CD4-positive, CD25-positive, alpha-beta regulatory T cell (primary cell): ENCODE measurements around the gene SLC25A28. TPM values are rescaled to one million over a fixed set of nuclear protein-coding genes. Genes with fewer than 3 reads are reported as not detected.
A peak's percentile ranks its signal among the peaks of the same experiment; 100 is the strongest.
"Not testable (repeated sequence)": the region's sequence is repeated elsewhere in the genome, so short reads cannot be mapped to it uniquely, and the experiment has no call there.

Experiments used
- ATAC-seq, 2 donors: fragments of 150-1000 bp; cut with Tn5 transposase; one replicate each; pipeline ENCODE4 v1.10.0; 2021; ENCODE audit warnings: low read depth in 2 of 2, moderate number of reproducible peaks in 2 of 2, moderate library complexity in 1 of 2
- DNase-seq, 3 donors: peaks; one replicate each; pipeline versions ENCODE4 v3.0.0 to v3.0.0-alpha.2; 2012 to 2022; ENCODE audit warnings: mixed read lengths in 1 of 3
- H3K27ac ChIP-seq: one replicate; pipeline ENCODE4 v1.7.0; 2013; ENCODE audit warnings: mild to moderate bottlenecking, low read length; ENCODE audit not compliant: insufficient read depth, poor library complexity, severe bottlenecking
- H3K27me3 ChIP-seq: one replicate; pipeline ENCODE4 v1.7.0; 2013; ENCODE audit warnings: low read length; ENCODE audit not compliant: control insufficient read depth, insufficient read depth
- H3K36me3 ChIP-seq: one replicate; pipeline ENCODE4 v1.7.0; 2013; ENCODE audit warnings: mild to moderate bottlenecking, low read length, moderate library complexity; ENCODE audit not compliant: control insufficient read depth, insufficient read depth
- H3K4me1 ChIP-seq: 2 replicates; pipeline ENCODE4 v1.7.0; 2013; ENCODE audit warnings: mild to moderate bottlenecking, low read length; ENCODE audit not compliant: insufficient read depth, control insufficient read depth, poor library complexity, severe bottlenecking
- H3K4me3 ChIP-seq: one replicate; pipeline ENCODE4 v1.7.0; 2013; ENCODE audit warnings: low read depth, mild to moderate bottlenecking, low read length, moderate library complexity
- H3K9me3 ChIP-seq, 2 experiments: 1 replicate in 1 of 2; 2 replicates in 1 of 2; pipeline ENCODE4 v1.7.0; 2013; ENCODE audit warnings: low read length in 2 of 2, mild to moderate bottlenecking in 1 of 2, moderate library complexity in 1 of 2; ENCODE audit not compliant: control insufficient read depth in 2 of 2
- H3K27ac Mint-ChIP-seq, 3 donors: one replicate each; pipeline ENCODE4 v1.8.0; 2020 to 2022; ENCODE audit warnings: mild to moderate bottlenecking in 3 of 3, mixed read lengths in 3 of 3, moderate library complexity in 2 of 3
- H3K27me3 Mint-ChIP-seq: one replicate; pipeline ENCODE4 v1.8.0; 2022; ENCODE audit warnings: mild to moderate bottlenecking, mixed read lengths
- H3K36me3 Mint-ChIP-seq: one replicate; pipeline ENCODE4 v1.8.0; 2020; ENCODE audit warnings: mixed read lengths
- H3K4me1 Mint-ChIP-seq, 4 donors: one replicate each; pipeline ENCODE4 v1.8.0; 2020 to 2022; ENCODE audit warnings: mixed read lengths in 4 of 4, mild to moderate bottlenecking in 1 of 4
- H3K4me3 Mint-ChIP-seq, 4 donors: one replicate each; pipeline ENCODE4 v1.8.0; 2020 to 2022; ENCODE audit warnings: mild to moderate bottlenecking in 4 of 4, mixed read lengths in 4 of 4, moderate library complexity in 3 of 4
- H3K9me3 Mint-ChIP-seq, 7 donors: one replicate each; pipeline ENCODE4 v1.8.0; 2020 to 2022; ENCODE audit warnings: mixed read lengths in 7 of 7, mild to moderate bottlenecking in 3 of 7, moderate library complexity in 2 of 7
- polyA plus RNA-seq, 4 donors: library from polyadenylated mRNA; unstranded; fragments of 300-500 nt; fragmentation: Illumina TruSeq; gene quantifications; one replicate each; pipeline ENCODE4 v1.2.3, GENCODE V29; 2021
- total RNA-seq: library from RNA; stranded (reverse); gene quantifications from one replicate; pipeline ENCODE4 v1.2.3, GENCODE V29; 2022

SLC25A28 gene
- total and polyA plus RNA-seq, 5 donors from 2014 or later, result 18.6 to 94.7 (median 22.9) TPM

- Histone ChIP-seq H3K4me1 (no peaks in the 10 kb centered on the region), H3K36me3 (no peaks in the 10 kb centered on the region), H3K9me3 (no peaks in the 10 kb centered on the region), H3K27me3 (peaks cover 23% of the 10 kb centered on the region), H3K4me3 (no peak overlapping the region), H3K27ac (no peak overlapping the region)
- H3K9me3 Mint-ChIP-seq, result peaks cover 0 to 4% (median 0%) of the 10 kb centered on the region in 7 donors
- no peak overlapping the region for H3K4me3 Mint-ChIP-seq
- H3K36me3 Mint-ChIP-seq, result no peaks in the 10 kb centered on the region
- no peak for ATAC-seq
- DNase-seq, result no peak
- no peak overlapping the region for H3K27ac Mint-ChIP-seq
- peaks cover 51% of the 10 kb centered on the region for H3K27me3 Mint-ChIP-seq
- no peaks in the 10 kb centered on the region for H3K4me1 Mint-ChIP-seq
These were observed 27.4 kb upstream of the SLC25A28 start for GRCh38 chr10:99647601-99648151.

GRCh38 chr10:99633832-99634231 is 13.6 kb upstream of the SLC25A28 start:
- Histone ChIP-seq H3K4me1 (no peaks in the 10 kb centered on the region), H3K27me3 (peaks cover 6% of the 10 kb centered on the region), H3K9me3 (no peaks in the 10 kb centered on the region), H3K4me3 (no peak overlapping the region), H3K36me3 (no peaks in the 10 kb centered on the region), H3K27ac (no peak overlapping the region)
- no peak overlapping the region for H3K27ac Mint-ChIP-seq
- H3K9me3 Mint-ChIP-seq, result peaks cover 0 to 3% (median 0%) of the 10 kb centered on the region in 7 donors
- no peaks in the 10 kb centered on the region for H3K36me3 Mint-ChIP-seq
- no peak for DNase-seq
- H3K4me3 Mint-ChIP-seq, result no peak overlapping the region
- ATAC-seq, result no peak
- H3K4me1 Mint-ChIP-seq, result no peaks in the 10 kb centered on the region
- peaks cover 47% of the 10 kb centered on the region for H3K27me3 Mint-ChIP-seq

- H3K36me3 ChIP-seq, result no peaks in the 10 kb centered on the region
- H3K27me3 ChIP-seq, result peaks cover 6% of the 10 kb centered on the region
- Mint-ChIP-seq H3K4me3 (no peak overlapping the region), H3K27ac (no peak overlapping the region), H3K36me3 (no peaks in the 10 kb centered on the region), H3K27me3 (peaks cover 29% of the 10 kb centered on the region), H3K4me1 (no peaks in the 10 kb centered on the region), H3K9me3 (peaks cover 0 to 5% (median 0%) of the 10 kb centered on the region in 7 donors)
- H3K4me1 ChIP-seq, result no peaks in the 10 kb centered on the region
- H3K4me3 ChIP-seq, result no peak overlapping the region
- DNase-seq (no peak), ATAC-seq (no peak)
- no peaks in the 10 kb centered on the region for H3K9me3 ChIP-seq
- no peak overlapping the region for H3K27ac ChIP-seq
These were observed 11.3 kb upstream of the SLC25A28 start for GRCh38 chr10:99631496-99631895.

DNA sequence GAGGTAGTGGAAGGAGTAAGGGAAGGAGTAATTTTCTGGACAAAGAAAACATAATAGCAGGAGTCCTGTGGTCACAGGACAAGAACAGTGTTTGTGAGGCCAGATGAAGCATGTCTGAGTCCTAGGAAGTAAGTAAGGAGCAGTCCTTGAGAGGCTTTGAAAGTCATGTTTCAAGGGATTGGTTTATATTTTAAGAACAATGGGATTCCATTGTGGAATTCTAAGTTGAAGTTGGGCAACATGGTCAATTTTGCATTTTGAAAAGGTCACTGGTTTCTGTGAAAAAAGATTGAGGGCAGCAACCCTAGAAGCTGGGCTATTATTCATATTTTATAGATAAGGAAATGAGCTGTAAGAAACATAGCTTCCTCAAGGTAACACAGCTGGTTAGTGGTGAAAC is 10.8 kb upstream of the SLC25A28 start:
- no peaks in the 10 kb centered on the region for H3K36me3 Mint-ChIP-seq
- H3K4me1 ChIP-seq, result no peaks in the 10 kb centered on the region
- H3K27me3 ChIP-seq, result peaks cover 6% of the 10 kb centered on the region
- H3K4me1 Mint-ChIP-seq, result no peaks in the 10 kb centered on the region
- ATAC-seq, result no peak
- peaks cover 29% of the 10 kb centered on the region for H3K27me3 Mint-ChIP-seq
- peaks cover 0 to 5% (median 0%) of the 10 kb centered on the region in 7 donors for H3K9me3 Mint-ChIP-seq
- no peaks in the 10 kb centered on the region for H3K9me3 ChIP-seq
- no peak overlapping the region for H3K27ac ChIP-seq
- no peak overlapping the region for H3K4me3 ChIP-seq
- no peaks in the 10 kb centered on the region for H3K36me3 ChIP-seq
- no peak overlapping the region for H3K4me3 Mint-ChIP-seq
- H3K27ac Mint-ChIP-seq, result no peak overlapping the region
- DNase-seq, result no peak

DNA sequence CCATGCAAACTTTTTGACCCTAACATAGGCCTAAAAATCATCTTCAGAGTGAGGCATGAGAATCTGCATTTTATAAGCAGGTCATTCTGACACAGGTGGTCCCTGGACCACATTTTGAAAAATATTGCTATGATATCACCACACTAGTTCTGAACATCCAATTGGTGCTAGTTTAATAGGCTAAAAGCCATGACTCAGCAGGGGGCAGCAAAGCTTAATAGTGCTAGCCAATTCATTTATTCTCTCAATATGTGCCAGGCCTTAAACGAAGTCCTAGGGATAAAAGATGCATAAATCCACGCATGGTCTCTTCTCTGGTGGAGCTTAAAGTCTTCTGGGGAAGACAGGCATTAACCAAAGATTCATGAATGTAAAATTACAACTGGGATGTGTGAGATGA is 10.2 kb upstream of the SLC25A28 start:
- Mint-ChIP-seq H3K27ac (no peak overlapping the region), H3K27me3 (peaks cover 29% of the 10 kb centered on the region), H3K4me1 (no peaks in the 10 kb centered on the region), H3K9me3 (peaks cover 0 to 5% (median 0%) of the 10 kb centered on the region in 7 donors), H3K4me3 (no peak overlapping the region), H3K36me3 (no peaks in the 10 kb centered on the region)
- DNase-seq (peak in 1 of 3 donors; percentile 38), ATAC-seq (no peak)
- no peaks in the 10 kb centered on the region for H3K36me3 ChIP-seq
- no peaks in the 10 kb centered on the region for H3K9me3 ChIP-seq
- peaks cover 6% of the 10 kb centered on the region for H3K27me3 ChIP-seq
- no peaks in the 10 kb centered on the region for H3K4me1 ChIP-seq
- no peak overlapping the region for H3K4me3 ChIP-seq
- H3K27ac ChIP-seq, result no peak overlapping the region

- H3K4me3 ChIP-seq, result no peak overlapping the region
- H3K4me3 Mint-ChIP-seq, result no peak overlapping the region
- H3K9me3 Mint-ChIP-seq, result peaks cover 0 to 2% (median 0%) of the 10 kb centered on the region in 7 donors
- H3K36me3 ChIP-seq, result no peaks in the 10 kb centered on the region
- H3K4me1 Mint-ChIP-seq, result no peaks in the 10 kb centered on the region
- H3K27me3 ChIP-seq, result peaks cover 6% of the 10 kb centered on the region
- no peaks in the 10 kb centered on the region for H3K9me3 ChIP-seq
- H3K27ac ChIP-seq, result no peak overlapping the region
- ATAC-seq, result no peak
- no peaks in the 10 kb centered on the region for H3K4me1 ChIP-seq
- no peak for DNase-seq
- peaks cover 25% of the 10 kb centered on the region for H3K27me3 Mint-ChIP-seq
- no peak overlapping the region for H3K27ac Mint-ChIP-seq
- no peaks in the 10 kb centered on the region for H3K36me3 Mint-ChIP-seq
These were observed 9.4 kb upstream of the SLC25A28 start for GRCh38 chr10:99629625-99629978.

- ATAC-seq, result no peak
- no peaks in the 10 kb centered on the region for H3K9me3 ChIP-seq
- peaks cover 6% of the 10 kb centered on the region for H3K27me3 ChIP-seq
- DNase-seq, result no peak
- no peaks in the 10 kb centered on the region for H3K4me1 Mint-ChIP-seq
- H3K4me1 ChIP-seq, result no peaks in the 10 kb centered on the region
- peaks cover 0 to 2% (median 0%) of the 10 kb centered on the region in 7 donors for H3K9me3 Mint-ChIP-seq
- no peak overlapping the region for H3K27ac ChIP-seq
- H3K36me3 ChIP-seq, result no peaks in the 10 kb centered on the region
- no peak overlapping the region for H3K4me3 Mint-ChIP-seq
- no peak overlapping the region for H3K27ac Mint-ChIP-seq
- no peak overlapping the region for H3K4me3 ChIP-seq
- H3K36me3 Mint-ChIP-seq, result no peaks in the 10 kb centered on the region
- H3K27me3 Mint-ChIP-seq, result peaks cover 20% of the 10 kb centered on the region
These were observed 8.8 kb upstream of the SLC25A28 start for GRCh38 chr10:99628923-99629624.

DNA sequence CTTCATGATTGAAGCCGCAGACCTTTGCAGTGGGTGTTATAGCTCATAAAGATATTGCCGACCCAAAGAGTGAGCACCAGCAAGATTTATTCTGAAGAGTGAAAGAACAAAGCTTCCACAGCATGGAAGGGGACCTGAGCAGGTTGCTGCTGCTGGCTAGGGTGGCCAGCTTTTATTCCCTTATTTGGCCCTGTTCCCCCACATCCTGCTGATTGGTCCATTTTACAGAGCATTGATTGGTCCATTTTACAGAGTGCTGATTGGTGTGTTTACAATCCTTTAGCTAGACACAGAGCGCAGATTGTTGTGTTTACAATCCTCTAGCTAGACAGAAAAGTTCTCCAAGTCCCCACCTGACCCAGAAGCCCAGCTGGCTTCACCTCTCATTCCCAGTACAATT is 4.9 kb upstream of the SLC25A28 start:
- not testable (repeated sequence) for H3K9me3 ChIP-seq, DNase-seq, H3K4me3 ChIP-seq, H3K27me3 ChIP-seq, H3K9me3 Mint-ChIP-seq, H3K27ac ChIP-seq, ATAC-seq, H3K36me3 Mint-ChIP-seq, H3K36me3 ChIP-seq, H3K27me3 Mint-ChIP-seq
- Mint-ChIP-seq H3K4me1 (peaks cover 0 to 10% (median 4%) of the 10 kb centered on the region in 4 donors), H3K27ac (peak overlapping the region in 1 of 3 donors; percentile 41), H3K4me3 (peak overlapping the region in 2 of 4 donors; percentile 20 to 52)
- H3K4me1 ChIP-seq, result peaks cover 11% of the 10 kb centered on the region
